HCT116 (cell line): ENCODE results near the gene ING1. TPM values are rescaled to one million over a fixed set of nuclear protein-coding genes. Genes with fewer than 3 reads are reported as not detected.

ENCODE experiments used
- ATAC-seq: fragments of 200-7000 bp; cut with Tn5 transposase; 2 replicates; pipeline ENCODE4 v1.9.1; 2020; ENCODE audit warnings: mild to moderate bottlenecking, moderate library complexity
- BruUV-seq: library from RNA; stranded (reverse); fragments of 400-500 nt; replicated peaks from 2 replicates; lab custom pipeline; 2021; lab: Mats Ljungman, UMichigan
- CTCF ChIA-PET: fragments of 300-600 bp; sonication (Branson Sonifier 250); formaldehyde crosslinking; loops from one replicate; lab custom pipeline; 2021; ENCODE audit warnings: antibody characterized with exemption; lab: Charles Lee
- POLR2A ChIA-PET: fragments of 300-600, 350-600 bp; sonication (Branson Sonifier 250); formaldehyde crosslinking; loops from one replicate; lab custom pipeline; 2021; ENCODE audit warnings: antibody characterized with exemption; lab: Charles Lee
- RAD21 ChIA-PET, 2 experiments: fragments of 300-600 bp; sonication (Branson Sonifier 250); formaldehyde crosslinking; loops; one replicate each; lab custom pipeline; 2023; ENCODE audit warnings: low total read pairs in 2 of 2; ENCODE audit not compliant: uncharacterized antibody in 2 of 2, unreplicated experiment in 2 of 2, low non-redundant PET in 1 of 2; lab: Charles Lee
- DNase-seq: peaks from one replicate; pipeline ENCODE4 v3.0.0-alpha.2; 2010; ENCODE audit warnings: low read depth, low spot score
- H2AFZ ChIP-seq: fragments of 200-600 bp; shearing (Covaris generic), sonication (generic); 2 replicates; pipeline ENCODE4 v1.6.1; 2017; ENCODE audit warnings: low read depth, mixed run types, mixed read lengths, antibody characterized with exemption, low read length; ENCODE audit not compliant: poor library complexity, severe bottlenecking
- H3K27ac ChIP-seq: 2 replicates; pipeline ENCODE4 v1.5.1; 2012; ENCODE audit warnings: low read depth, low read length
- H3K27me3 ChIP-seq: fragments of 200-600 bp; sonication (generic); 2 replicates; pipeline ENCODE4 v1.6.1; 2016; ENCODE audit warnings: mixed run types, low read length, mixed read lengths; ENCODE audit not compliant: insufficient read depth
- H3K36me3 ChIP-seq, 2 experiments: fragments of 200-500 bp in 1 of 2; fragments of 200-600 bp in 1 of 2; sonication (Bioruptor generic) in 1 of 2; sonication (generic) in 1 of 2; 2 replicates each; pipeline versions ENCODE4 v1.5.1 to v1.6.1; 2014 to 2016; ENCODE audit warnings: low read length in 2 of 2, inconsistent platforms in 1 of 2, mixed read lengths in 1 of 2, mixed run types in 1 of 2; ENCODE audit not compliant: insufficient read depth in 2 of 2, control insufficient read depth in 1 of 2
- H3K4me1 ChIP-seq, 2 experiments: fragments of 200-600 bp in 1 of 2; sonication (generic) in 1 of 2; 2 replicates each; pipeline versions ENCODE4 v1.5.1 to v1.6.1; 2012 to 2017; ENCODE audit warnings: low read length in 2 of 2, inconsistent platforms in 1 of 2, mild to moderate bottlenecking in 1 of 2, mixed read lengths in 1 of 2, mixed run types in 1 of 2, moderate library complexity in 1 of 2; ENCODE audit not compliant: insufficient read depth in 2 of 2, control insufficient read depth in 1 of 2
- H3K4me2 ChIP-seq: fragments of 200-600 bp; sonication (generic); 2 replicates; pipeline ENCODE4 v1.6.1; 2017; ENCODE audit warnings: mixed run types, low read length, mixed read lengths
- H3K4me3 ChIP-seq, 2 experiments: fragments of 200-600 bp in 1 of 2; sonication (generic) in 1 of 2; replicated peaks in 1 of 2; 2 replicates each; pipeline ENCODE4 v1.5.1; 2011 to 2016; ENCODE audit warnings: low read length in 2 of 2, control low read depth in 1 of 2, low read depth in 1 of 2, mild to moderate bottlenecking in 1 of 2, mixed read lengths in 1 of 2, mixed run types in 1 of 2
- H3K79me2 ChIP-seq: fragments of 200-600 bp; sonication (generic); 2 replicates; pipeline ENCODE4 v1.6.1; 2017; ENCODE audit warnings: mild to moderate bottlenecking, mixed run types, low read length, moderate library complexity, mixed read lengths; ENCODE audit not compliant: insufficient read depth
- H3K9ac ChIP-seq: fragments of 200-600 bp; sonication (generic); 2 replicates; pipeline ENCODE4 v1.6.1; 2016; ENCODE audit warnings: low read length, mixed read lengths
- H3K9me2 ChIP-seq: fragments of 200-600 bp; sonication (generic), shearing (Covaris generic); 2 replicates; pipeline ENCODE4 v1.6.1; 2017; ENCODE audit warnings: mixed run types, mild to moderate bottlenecking, moderate library complexity; ENCODE audit not compliant: insufficient read depth
- H3K9me3 ChIP-seq, 2 experiments: fragments of 200-500 bp in 1 of 2; fragments of 200-600 bp in 1 of 2; sonication (Bioruptor generic) in 1 of 2; sonication (generic) in 1 of 2; 2 replicates each; pipeline ENCODE4 v1.6.1; 2014 to 2017; ENCODE audit warnings: low read length in 2 of 2, mixed read lengths in 2 of 2, inconsistent platforms in 1 of 2, low read depth in 1 of 2, mild to moderate bottlenecking in 1 of 2, mixed run types in 1 of 2, moderate library complexity in 1 of 2; ENCODE audit not compliant: control insufficient read depth in 1 of 2, insufficient read depth in 1 of 2
- H4K20me1 ChIP-seq: fragments of 200-600 bp; sonication (generic), shearing (Covaris generic); 2 replicates; pipeline ENCODE4 v1.6.1; 2017; ENCODE audit warnings: mixed run types, mild to moderate bottlenecking, moderate library complexity; ENCODE audit not compliant: insufficient read depth
- CBX3 ChIP-seq: IDR thresholded peaks from 2 replicates; pipeline ENCODE4 v1.6.1; 2012; ENCODE audit warnings: low read depth
- EGR1 ChIP-seq: IDR thresholded peaks from 2 replicates; pipeline ENCODE4 v1.6.1; 2012; ENCODE audit warnings: low read depth
- EZH2 ChIP-seq: fragments of 200-600 bp; sonication (generic); IDR thresholded peaks from 2 replicates; pipeline ENCODE4 v1.6.1; 2017; ENCODE audit warnings: antibody characterized with exemption, mixed run types
- FOSL1 ChIP-seq: IDR thresholded peaks from 2 replicates; pipeline ENCODE4 v1.6.1; 2012; ENCODE audit warnings: low read depth
- JUND ChIP-seq: IDR thresholded peaks from 2 replicates; pipeline ENCODE4 v1.6.1; 2012
- POLR2AphosphoS5 ChIP-seq: IDR thresholded peaks from 2 replicates; pipeline ENCODE4 v1.6.1; 2011; ENCODE audit warnings: mild to moderate bottlenecking, low read depth, low read length, moderate library complexity
- SP1 ChIP-seq: IDR thresholded peaks from 2 replicates; pipeline ENCODE4 v1.6.1; 2012; ENCODE audit warnings: low read depth
- SRF ChIP-seq: IDR thresholded peaks from 2 replicates; pipeline ENCODE4 v1.6.1; 2012; ENCODE audit warnings: low read depth
- intact Hi-C: fragments of 100-400 bp; cut with micrococcal nuclease; formaldehyde crosslinking; loops from 2 replicates; pipeline ENCODE4 v1.10.0; 2022
- total RNA-seq: library from RNA; stranded (reverse); gene quantifications from one replicate; pipeline ENCODE4 v1.2.1, GENCODE V29; 2021; ENCODE audit not compliant: unreplicated experiment
- TF ChIP-seq, protein P1 (sequence below): IDR thresholded peaks from 2 replicates; pipeline ENCODE4 v1.6.1; 2012
- TF ChIP-seq, protein P2 (sequence below), 3 experiments: fragments of 200-600 bp in 1 of 3; sonication (generic) in 1 of 3; IDR thresholded peaks in 2 of 3; conservative IDR thresholded peaks in 1 of 3; 2 replicates each; pipeline ENCODE4 v1.5.1; 2012 to 2017; ENCODE audit warnings: low read depth in 2 of 3, low read length in 2 of 3, antibody characterized with exemption in 1 of 3, borderline replicate concordance in 1 of 3, control low read depth in 1 of 3, mild to moderate bottlenecking in 1 of 3, mixed read lengths in 1 of 3, mixed run types in 1 of 3, moderate library complexity in 1 of 3; ENCODE audit not compliant: insufficient read depth in 1 of 3

Gene ING1
- total RNA-seq, 1 experiment from 2014 or later: 27.0 TPM

DNA sequence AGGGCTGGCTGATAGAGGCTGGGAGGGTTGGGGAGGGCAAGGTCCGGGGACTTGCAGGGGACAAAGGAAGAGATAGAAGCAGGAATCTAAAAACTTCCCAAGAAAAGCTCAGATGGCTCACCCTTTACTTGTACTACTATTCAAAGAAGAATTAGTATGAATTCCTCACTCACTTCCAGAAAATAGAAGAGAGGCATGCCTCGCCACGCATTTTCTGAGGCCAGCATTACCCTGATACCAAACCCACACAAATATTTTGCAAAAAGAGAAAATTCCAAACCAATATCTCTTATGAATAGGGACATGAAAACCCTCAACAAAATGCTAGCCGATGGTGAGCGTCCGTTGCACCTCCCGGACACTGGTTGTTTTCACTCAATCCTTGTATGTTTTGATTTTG, 54.0 kb downstream of the ING1 start (continued):
- TF ChIP-seq FOSL1: no peak
- TF ChIP-seq JUND: no peak
- TF ChIP-seq SRF: no peak
- no peak for TF ChIP-seq EZH2
- TF ChIP-seq, protein P1, sequence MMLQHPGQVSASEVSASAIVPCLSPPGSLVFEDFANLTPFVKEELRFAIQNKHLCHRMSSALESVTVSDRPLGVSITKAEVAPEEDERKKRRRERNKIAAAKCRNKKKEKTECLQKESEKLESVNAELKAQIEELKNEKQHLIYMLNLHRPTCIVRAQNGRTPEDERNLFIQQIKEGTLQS: no peak
- TF ChIP-seq SP1: no peak

DNA sequence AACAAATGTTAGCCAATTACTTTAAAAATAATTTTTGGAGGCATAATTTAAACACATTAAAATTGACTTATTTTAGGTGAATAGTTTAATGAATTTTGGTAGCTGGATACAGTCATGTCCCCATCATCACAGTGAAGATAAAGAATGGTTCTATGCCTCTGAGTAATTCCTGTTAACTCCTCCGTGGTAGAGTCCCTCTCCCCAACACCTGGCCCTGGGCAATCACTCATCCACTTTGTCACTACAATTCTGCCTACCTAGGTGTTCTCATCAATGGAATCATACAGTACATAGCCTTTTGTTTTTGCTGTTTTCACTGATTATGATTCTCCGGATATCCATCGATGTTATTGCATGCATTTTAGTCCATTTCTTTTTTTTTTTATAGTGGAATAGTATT, 55.6 kb downstream of the ING1 start:
- intact Hi-C loops: no loop called here
- H3K4me1 ChIP-seq: no peaks in the 10 kb centered on the region
- no peaks in the 10 kb centered on the region for H3K36me3 ChIP-seq
- no peak overlapping the region for H3K9ac ChIP-seq
- RAD21 ChIA-PET: no interaction called here
- no peaks in the 10 kb centered on the region for H3K9me3 ChIP-seq
- no peaks in the 10 kb centered on the region for H3K27me3 ChIP-seq
- ATAC-seq (no peak), DNase-seq (no peak)
- no peaks in the 10 kb centered on the region for H3K79me2 ChIP-seq
- H2AFZ ChIP-seq: no peak overlapping the region
- H3K27ac ChIP-seq: no peak overlapping the region
- POLR2A ChIA-PET: no interaction called here
- no peaks in the 10 kb centered on the region for H4K20me1 ChIP-seq
- H3K4me3 ChIP-seq: no peak overlapping the region
- no TSS peak for BruUV-seq
- H3K9me2 ChIP-seq: no peaks in the 10 kb centered on the region
- no peak overlapping the region for H3K4me2 ChIP-seq
- CTCF ChIA-PET: no interaction called here
- no peak for TF ChIP-seq EGR1

DNA sequence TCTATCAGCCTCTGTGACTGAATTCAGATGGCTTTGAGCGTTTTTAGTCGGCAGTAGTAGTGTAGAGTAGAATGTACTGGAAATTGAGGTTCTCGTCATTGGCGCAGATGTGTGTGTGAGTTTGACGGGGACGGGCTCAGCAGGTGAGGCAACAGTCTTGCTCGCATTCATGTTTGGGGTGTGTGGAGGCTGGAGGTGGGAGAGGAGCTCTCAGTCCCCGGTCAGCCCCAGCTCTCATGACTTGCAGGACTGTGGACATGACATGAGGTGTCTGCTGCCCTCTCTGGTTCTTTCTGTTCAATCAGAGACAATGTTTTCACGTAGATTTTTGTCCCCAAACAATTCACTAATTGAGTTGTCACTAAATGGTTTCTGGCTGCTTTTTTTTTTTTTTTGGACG, 57.2 kb downstream of the ING1 start:
- no peaks in the 10 kb centered on the region for H3K4me1 ChIP-seq
- H3K4me3 ChIP-seq: no peak overlapping the region
- RAD21 ChIA-PET: no interaction called here
- no peak overlapping the region for H3K9ac ChIP-seq
- no peaks in the 10 kb centered on the region for H3K9me2 ChIP-seq
- BruUV-seq: no TSS peak
- H3K4me2 ChIP-seq: no peak overlapping the region
- no peak overlapping the region for H2AFZ ChIP-seq
- ATAC-seq (no peak), DNase-seq (no peak)
- no peaks in the 10 kb centered on the region for H3K36me3 ChIP-seq
- POLR2A ChIA-PET: no interaction called here
- H3K79me2 ChIP-seq: no peaks in the 10 kb centered on the region
- H4K20me1 ChIP-seq: no peaks in the 10 kb centered on the region
- intact Hi-C loops: no loop called here
- no peak overlapping the region for H3K27ac ChIP-seq
- H3K9me3 ChIP-seq: no peaks in the 10 kb centered on the region
- H3K27me3 ChIP-seq: no peaks in the 10 kb centered on the region
- CTCF ChIA-PET: no interaction called here
- TF ChIP-seq POLR2AphosphoS5 (no peak), CBX3 (no peak)
- TF ChIP-seq, protein P1: no peak
- TF ChIP-seq, protein P2, sequence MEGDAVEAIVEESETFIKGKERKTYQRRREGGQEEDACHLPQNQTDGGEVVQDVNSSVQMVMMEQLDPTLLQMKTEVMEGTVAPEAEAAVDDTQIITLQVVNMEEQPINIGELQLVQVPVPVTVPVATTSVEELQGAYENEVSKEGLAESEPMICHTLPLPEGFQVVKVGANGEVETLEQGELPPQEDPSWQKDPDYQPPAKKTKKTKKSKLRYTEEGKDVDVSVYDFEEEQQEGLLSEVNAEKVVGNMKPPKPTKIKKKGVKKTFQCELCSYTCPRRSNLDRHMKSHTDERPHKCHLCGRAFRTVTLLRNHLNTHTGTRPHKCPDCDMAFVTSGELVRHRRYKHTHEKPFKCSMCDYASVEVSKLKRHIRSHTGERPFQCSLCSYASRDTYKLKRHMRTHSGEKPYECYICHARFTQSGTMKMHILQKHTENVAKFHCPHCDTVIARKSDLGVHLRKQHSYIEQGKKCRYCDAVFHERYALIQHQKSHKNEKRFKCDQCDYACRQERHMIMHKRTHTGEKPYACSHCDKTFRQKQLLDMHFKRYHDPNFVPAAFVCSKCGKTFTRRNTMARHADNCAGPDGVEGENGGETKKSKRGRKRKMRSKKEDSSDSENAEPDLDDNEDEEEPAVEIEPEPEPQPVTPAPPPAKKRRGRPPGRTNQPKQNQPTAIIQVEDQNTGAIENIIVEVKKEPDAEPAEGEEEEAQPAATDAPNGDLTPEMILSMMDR (IDR thresholded peaks at IDR 0.05 in 2 of 3, conservative IDR thresholded peaks at IDR 0.05 in 1 of 3; ENCODE audit: borderline replicate concordance in 1 of 3, insufficient read depth in 1 of 3, low read depth in 2 of 3, low read length in 2 of 3): no peak
